KOPT-K1 (cell line): ENCODE measurements around the gene TACR1.

ENCODE experiments used
- H3K27ac ChIP-seq: fragments of 200-600 bp; sonication (generic); 2 replicates; pipeline ENCODE4 v1.5.1; 2016; ENCODE audit warnings: antibody characterized with exemption, mild to moderate bottlenecking, low read depth, low read length; ENCODE audit not compliant: poor library complexity, severe bottlenecking
- H3K36me3 ChIP-seq: fragments of 200-600 bp; sonication (generic); 2 replicates; pipeline ENCODE4 v1.5.1; 2017; ENCODE audit warnings: antibody characterized with exemption, mild to moderate bottlenecking, low read length, moderate library complexity; ENCODE audit not compliant: insufficient read depth
- H3K9me3 ChIP-seq: fragments of 200-600 bp; sonication (generic); 2 replicates; pipeline ENCODE4 v1.5.1; 2017; ENCODE audit warnings: antibody characterized with exemption, low read length, mild to moderate bottlenecking; ENCODE audit not compliant: insufficient read depth, poor library complexity, severe bottlenecking

TACR1 gene

GRCh38 chr2:75042823-75043222 lies 156.5 kb downstream of the TACR1 start:
- Histone ChIP-seq H3K9me3 (no peaks in the 10 kb centered on the region), H3K27ac (no peak overlapping the region), H3K36me3 (no peaks in the 10 kb centered on the region)

GRCh38 chr2:75041731-75042600 lies 157.4 kb downstream of the TACR1 start:
- Histone ChIP-seq H3K9me3 (no peaks in the 10 kb centered on the region), H3K36me3 (no peaks in the 10 kb centered on the region), H3K27ac (no peak overlapping the region)

GRCh38 chr2:75041226-75041625 lies 158.1 kb downstream of the TACR1 start:
- Histone ChIP-seq H3K36me3 (no peaks in the 10 kb centered on the region), H3K27ac (no peak overlapping the region), H3K9me3 (no peaks in the 10 kb centered on the region)

- no peak overlapping the region for H3K27ac ChIP-seq
These were observed 163.6 kb downstream of the TACR1 start for GRCh38 chr2:75035444-75036353.

GRCh38 chr2:75033516-75033915 lies 165.8 kb downstream of the TACR1 start:
- Histone ChIP-seq H3K9me3 (no peaks in the 10 kb centered on the region), H3K27ac (no peak overlapping the region), H3K36me3 (no peaks in the 10 kb centered on the region)

More at GRCh38 chr2:75035444-75036353, 163.6 kb downstream of the TACR1 start:
- no peaks in the 10 kb centered on the region for H3K36me3 ChIP-seq
- no peaks in the 10 kb centered on the region for H3K9me3 ChIP-seq

GRCh38 chr2:75031906-75032803 lies 167.2 kb downstream of the TACR1 start:
- Histone ChIP-seq H3K9me3 (no peaks in the 10 kb centered on the region), H3K36me3 (no peaks in the 10 kb centered on the region), H3K27ac (peak overlapping the region; percentile 37)

- H3K27ac ChIP-seq = no peak overlapping the region
- H3K9me3 ChIP-seq = no peaks in the 10 kb centered on the region
- H3K36me3 ChIP-seq = no peaks in the 10 kb centered on the region
These were observed 168.1 kb downstream of the TACR1 start for GRCh38 chr2:75031171-75031570.

GRCh38 chr2:75030218-75031009 lies 168.9 kb downstream of the TACR1 start:
- Histone ChIP-seq H3K27ac (no peak overlapping the region), H3K9me3 (no peaks in the 10 kb centered on the region), H3K36me3 (no peaks in the 10 kb centered on the region)

DNA sequence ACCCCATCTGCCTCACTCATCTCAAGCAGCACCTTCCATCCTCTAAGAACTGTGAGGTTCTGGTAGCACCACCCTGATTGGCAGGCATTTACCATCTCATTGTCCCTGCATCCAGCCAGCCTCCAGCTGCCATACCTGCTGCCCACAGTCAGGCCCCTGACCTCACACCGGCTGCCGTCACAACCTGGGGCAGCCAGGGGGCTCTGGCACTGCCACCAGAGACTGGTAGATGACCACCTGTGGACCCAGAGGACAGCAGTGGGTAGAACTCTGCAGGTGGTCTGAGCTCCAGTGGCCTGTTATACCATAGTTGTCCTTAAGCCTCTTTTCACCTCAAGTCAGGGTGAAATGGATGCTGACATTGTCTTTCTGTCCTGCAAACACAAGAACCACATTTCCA lies 171.4 kb downstream of the TACR1 start:
- Histone ChIP-seq H3K36me3 (no peaks in the 10 kb centered on the region), H3K9me3 (no peaks in the 10 kb centered on the region), H3K27ac (no peak overlapping the region)

DNA sequence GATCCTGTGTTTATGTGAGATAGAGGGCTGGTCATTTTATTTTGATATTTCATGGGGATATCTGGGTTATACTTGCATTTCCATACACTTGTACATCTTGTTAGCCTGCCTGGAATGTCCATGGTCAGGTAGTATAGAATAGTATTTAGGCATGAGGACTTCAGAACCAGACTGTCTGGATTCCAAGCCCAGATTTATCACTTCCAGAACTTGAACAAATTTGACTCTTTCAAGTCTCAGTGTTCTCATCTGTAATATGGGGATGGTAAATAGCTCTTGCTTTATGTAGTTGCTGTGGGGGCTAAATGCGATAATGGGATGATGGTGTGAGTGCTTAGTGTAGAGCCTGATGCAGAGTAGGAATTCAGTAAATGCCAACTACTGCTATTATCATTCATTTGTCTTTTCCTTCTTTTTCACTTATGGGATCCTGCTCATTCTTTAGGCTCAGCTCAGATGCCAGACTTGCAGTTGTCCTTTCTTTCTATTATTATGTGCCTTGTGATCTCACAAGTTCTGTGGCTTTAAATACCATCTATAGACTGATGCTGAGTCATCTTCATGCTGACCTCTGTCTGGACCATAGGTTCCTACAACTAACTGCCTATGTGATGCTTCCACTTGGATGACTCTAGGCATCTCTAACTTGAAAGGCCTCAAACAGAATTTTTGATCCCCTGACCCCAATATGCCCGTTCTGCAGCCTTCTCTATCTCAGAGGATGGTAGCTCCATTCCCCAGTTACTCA lies 173.5 kb downstream of the TACR1 start:
- Histone ChIP-seq H3K36me3 (no peaks in the 10 kb centered on the region), H3K9me3 (no peaks in the 10 kb centered on the region), H3K27ac (no peak overlapping the region)

GRCh38 chr2:75025216-75025615 lies 174.1 kb downstream of the TACR1 start:
- Histone ChIP-seq H3K27ac (no peak overlapping the region), H3K9me3 (no peaks in the 10 kb centered on the region), H3K36me3 (no peaks in the 10 kb centered on the region)

DNA sequence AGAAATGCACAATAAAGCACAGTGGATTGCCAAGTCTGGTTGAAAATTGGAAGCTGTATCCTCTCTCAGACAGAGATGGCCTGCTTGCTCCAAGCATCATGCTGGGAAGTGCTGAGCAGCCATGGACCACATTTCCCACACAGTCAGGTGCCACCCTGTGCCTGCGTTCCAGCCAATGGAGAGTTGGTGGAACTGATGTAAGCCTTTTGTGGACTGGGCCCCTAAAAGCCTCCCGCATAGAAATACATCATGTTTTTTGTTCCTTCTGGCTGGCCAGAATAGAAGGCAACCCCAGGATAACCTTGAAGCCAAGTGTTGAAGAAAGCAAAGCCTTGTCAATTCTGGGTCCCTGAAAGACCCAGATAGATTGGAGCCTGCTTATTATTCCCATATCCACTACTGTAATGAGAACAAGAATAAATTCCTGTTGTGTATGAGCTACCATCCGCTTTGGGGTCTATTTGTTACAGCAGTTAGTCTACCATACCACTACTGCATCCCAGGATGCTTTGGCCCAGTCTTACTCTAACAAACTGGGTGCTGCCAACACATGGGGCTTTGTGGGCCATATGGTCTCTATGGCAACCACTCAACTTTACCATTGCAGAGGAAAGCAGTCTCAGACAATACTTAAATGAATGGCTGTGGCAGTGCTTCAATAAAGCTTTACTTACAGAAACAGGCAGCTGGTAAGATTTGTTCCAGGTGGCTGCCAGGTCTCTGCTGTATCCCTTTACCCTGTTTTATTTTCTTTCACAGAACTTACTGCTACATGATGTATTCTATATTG lies 175.5 kb downstream of the TACR1 start:
- no peak overlapping the region for H3K27ac ChIP-seq
- H3K36me3 ChIP-seq = no peaks in the 10 kb centered on the region
- no peaks in the 10 kb centered on the region for H3K9me3 ChIP-seq

GRCh38 chr2:75022516-75022915 lies 176.8 kb downstream of the TACR1 start:
- no peaks in the 10 kb centered on the region for H3K36me3 ChIP-seq
- H3K9me3 ChIP-seq = no peaks in the 10 kb centered on the region
- H3K27ac ChIP-seq = no peak overlapping the region
